OCI-LY7 (cell line): ENCODE data around the gene SCN8A. TPM values are rescaled to one million over a fixed set of nuclear protein-coding genes. Genes with fewer than 3 reads are reported as not detected.

ENCODE experiments used
- BruUV-seq: library from RNA; stranded (reverse); fragments of 400-500 nt; replicated peaks from 2 replicates; lab custom pipeline; 2021; lab: Mats Ljungman, UMichigan
- CTCF ChIA-PET: fragments of 300-600 bp; sonication (Branson Sonifier 250); formaldehyde crosslinking; loops from one replicate; lab custom pipeline; 2022; ENCODE audit warnings: antibody characterized with exemption; ENCODE audit not compliant: unreplicated experiment; lab: Charles Lee
- POLR2A ChIA-PET: fragments of 300-600 bp; sonication (Branson Sonifier 250); formaldehyde crosslinking; loops from one replicate; lab custom pipeline; 2022; ENCODE audit warnings: antibody characterized with exemption; lab: Charles Lee
- DNase-seq: peaks from one replicate; pipeline ENCODE4 v3.0.0-alpha.2; 2015; ENCODE audit warnings: low spot score
- H2AFZ ChIP-seq: fragments of 200-600 bp; sonication (generic), shearing (Covaris generic); 2 replicates; pipeline ENCODE4 v1.6.1; 2014; ENCODE audit warnings: mild to moderate bottlenecking, antibody characterized with exemption, low read length, moderate library complexity
- H3K27ac ChIP-seq: fragments of 200-600 bp; sonication (generic); 2 replicates; pipeline ENCODE4 v1.5.1; 2014; ENCODE audit warnings: mixed run types, low read depth, mild to moderate bottlenecking, moderate library complexity, low read length, inconsistent platforms; ENCODE audit not compliant: poor library complexity, severe bottlenecking
- H3K36me3 ChIP-seq: fragments of 200-600 bp; sonication (generic); 2 replicates; pipeline ENCODE4 v1.6.1; 2014; ENCODE audit warnings: mild to moderate bottlenecking, antibody characterized with exemption, low read length, moderate library complexity, mixed read lengths; ENCODE audit not compliant: insufficient read depth
- H3K4me1 ChIP-seq: fragments of 200-600 bp; sonication (generic); 2 replicates; pipeline ENCODE4 v1.5.1; 2014; ENCODE audit warnings: mild to moderate bottlenecking, low read length; ENCODE audit not compliant: insufficient read depth, poor library complexity, severe bottlenecking
- H3K4me2 ChIP-seq: fragments of 200-600 bp; sonication (generic); 2 replicates; pipeline ENCODE4 v1.6.1; 2014; ENCODE audit warnings: mild to moderate bottlenecking, low read length
- H3K4me3 ChIP-seq: fragments of 200-600 bp; sonication (generic); 2 replicates; pipeline ENCODE4 v1.5.1; 2014; ENCODE audit warnings: mild to moderate bottlenecking, low read depth, low read length; ENCODE audit not compliant: poor library complexity, severe bottlenecking
- H3K79me2 ChIP-seq: fragments of 200-600 bp; sonication (generic); 2 replicates; pipeline ENCODE4 v1.6.1; 2016; ENCODE audit warnings: low read depth, mild to moderate bottlenecking, low read length, moderate library complexity, mixed read lengths; ENCODE audit not compliant: insufficient read depth
- H3K9me2 ChIP-seq: fragments of 200-600 bp; sonication (generic); 2 replicates; pipeline ENCODE4 v1.6.1; 2016; ENCODE audit warnings: mild to moderate bottlenecking, low read length, mixed read lengths; ENCODE audit not compliant: insufficient read depth
- H3K9me3 ChIP-seq: fragments of 200-600 bp; sonication (generic); 2 replicates; pipeline ENCODE4 v1.6.1; 2014; ENCODE audit warnings: mild to moderate bottlenecking, mixed run types, low read length, mixed read lengths
- H4K20me1 ChIP-seq: fragments of 200-600 bp; sonication (generic); 2 replicates; pipeline ENCODE4 v1.6.1; 2014; ENCODE audit warnings: mild to moderate bottlenecking, antibody characterized with exemption, low read length, moderate library complexity, mixed read lengths; ENCODE audit not compliant: insufficient read depth
- CTCF ChIP-seq: fragments of 200-600 bp; sonication (generic); conservative IDR thresholded peaks from 2 replicates; pipeline ENCODE4 v1.5.1; 2014; ENCODE audit warnings: mild to moderate bottlenecking, antibody characterized with exemption, low read length, moderate library complexity, mixed read lengths
- EZH2phosphoT487 ChIP-seq: fragments of 200-600 bp; sonication (generic); IDR thresholded peaks from 2 replicates; pipeline ENCODE4 v1.6.1; 2018; ENCODE audit warnings: low read depth, borderline replicate concordance, mild to moderate bottlenecking, mixed run types, antibody characterized with exemption, low read length, moderate library complexity, mixed read lengths
- intact Hi-C: fragments of 100-400 bp; cut with micrococcal nuclease; formaldehyde crosslinking; loops from one replicate; pipeline ENCODE4 v1.10.0; 2022; ENCODE audit not compliant: unreplicated experiment
- total RNA-seq, 2 experiments: library from RNA; depleted of rRNA in 1 of 2; stranded (reverse); fragments of >200 nt in 1 of 2; shearing (Covaris generic) in 1 of 2; gene quantifications; 2 replicates each; pipeline ENCODE4 v1.2.3, GENCODE V29; 2014 to 2022

Gene SCN8A
- total RNA-seq, 2 experiments from 2014 or later = 0.88 to 2.6 TPM

- CTCF ChIA-PET = no interaction called here
- H3K36me3 ChIP-seq = no peaks in the 10 kb centered on the region
- no peaks in the 10 kb centered on the region for H3K9me3 ChIP-seq
- BruUV-seq = no TSS peak
- no peak overlapping the region for H3K4me3 ChIP-seq
- POLR2A ChIA-PET = interaction anchor here (0.6 kb wide), 1 partner anchor 14 kb away, joined by 3 read pairs; no protein-coding TSS in a partner anchor
- intact Hi-C loops = no loop called here
- H3K4me1 ChIP-seq = no peaks in the 10 kb centered on the region
- no peak overlapping the region for H2AFZ ChIP-seq
- TF ChIP-seq CTCF (no peak), EZH2phosphoT487 (no peak)
- no peaks in the 10 kb centered on the region for H3K9me2 ChIP-seq
- no peaks in the 10 kb centered on the region for H4K20me1 ChIP-seq
- no peaks in the 10 kb centered on the region for H3K79me2 ChIP-seq
- DNase-seq = no peak
- H3K4me2 ChIP-seq = no peak overlapping the region
- no peak overlapping the region for H3K27ac ChIP-seq
These were observed 78.2 kb downstream of the SCN8A start for GRCh38 chr12:51669271-51669670.

DNA sequence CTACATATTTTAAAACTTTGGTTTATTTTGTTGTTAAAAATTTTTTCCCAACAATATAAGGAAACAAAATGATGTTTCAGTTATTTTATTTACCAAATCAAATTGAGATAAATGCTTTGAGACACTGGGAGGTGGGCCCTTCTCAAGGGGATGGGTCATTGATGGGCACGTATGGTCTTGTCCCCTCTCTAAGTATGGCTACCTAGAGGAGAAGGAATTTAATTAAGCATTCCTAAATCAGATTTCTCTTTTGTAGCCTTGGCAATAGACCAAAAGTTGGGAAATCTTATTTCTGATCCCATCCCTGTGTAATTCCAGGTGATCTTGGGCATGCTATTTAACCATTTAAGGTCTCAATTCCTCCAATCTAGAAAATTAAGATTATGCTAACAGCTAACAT is 79.0 kb downstream of the SCN8A start:
- Histone ChIP-seq H3K4me3 (no peak overlapping the region), H3K9me2 (no peaks in the 10 kb centered on the region), H4K20me1 (no peaks in the 10 kb centered on the region), H3K27ac (no peak overlapping the region), H2AFZ (no peak overlapping the region), H3K4me2 (no peak overlapping the region), H3K79me2 (no peaks in the 10 kb centered on the region), H3K4me1 (no peaks in the 10 kb centered on the region), H3K9me3 (no peaks in the 10 kb centered on the region), H3K36me3 (no peaks in the 10 kb centered on the region)
- ChIA-PET CTCF (no interaction called here), POLR2A (no interaction called here)
- intact Hi-C loops = no loop called here
- no peak for TF ChIP-seq EZH2phosphoT487
- no peak for TF ChIP-seq CTCF
- DNase-seq = no peak
- no TSS peak for BruUV-seq

- Histone ChIP-seq H2AFZ (no peak overlapping the region), H3K27ac (no peak overlapping the region), H3K9me3 (no peaks in the 10 kb centered on the region), H3K4me2 (no peak overlapping the region), H4K20me1 (no peaks in the 10 kb centered on the region), H3K4me1 (no peaks in the 10 kb centered on the region), H3K9me2 (no peaks in the 10 kb centered on the region), H3K79me2 (no peaks in the 10 kb centered on the region), H3K4me3 (no peak overlapping the region), H3K36me3 (no peaks in the 10 kb centered on the region)
- no peak for DNase-seq
- ChIA-PET POLR2A (interaction anchor here (0.6 kb wide), 1 partner anchor 1170 kb away, joined by 3 read pairs; no protein-coding TSS in a partner anchor), CTCF (no interaction called here)
- TF ChIP-seq CTCF (no peak), EZH2phosphoT487 (no peak)
- BruUV-seq = no TSS peak
- intact Hi-C loops = no loop called here
These were observed 81.3 kb downstream of the SCN8A start for GRCh38 chr12:51672334-51672733.
